Activated T-cell treated with anti-CD3 and anti-CD28 coated beads for 48 hours (primary cell): ENCODE data around the gene ZCCHC12.

Experiments
- DNase-seq: peaks from one replicate; pipeline ENCODE4 v3.0.0-alpha.2; 2020; ENCODE audit warnings: low read depth

The ZCCHC12 gene

DNA sequence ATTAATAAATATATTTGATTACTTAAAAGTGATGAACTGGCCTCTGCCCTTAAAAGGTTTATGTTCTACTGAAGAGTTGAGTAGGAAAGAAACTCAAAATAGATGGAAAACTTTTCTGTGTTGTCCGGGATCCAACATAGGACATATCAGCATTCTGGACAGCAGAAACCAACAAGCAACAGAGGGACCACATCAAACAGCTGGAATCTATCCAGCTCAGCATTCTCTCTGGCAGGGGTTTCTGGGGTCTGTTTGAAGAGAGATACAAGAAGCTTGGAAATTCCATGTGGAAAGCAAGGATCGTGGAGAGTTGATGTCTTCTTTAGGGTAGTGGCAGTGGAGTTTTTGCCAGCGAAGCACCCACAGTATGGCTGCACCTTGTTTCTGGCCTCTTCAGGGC, 43.6 kb downstream of the ZCCHC12 start:
- no peak for DNase-seq

DNA sequence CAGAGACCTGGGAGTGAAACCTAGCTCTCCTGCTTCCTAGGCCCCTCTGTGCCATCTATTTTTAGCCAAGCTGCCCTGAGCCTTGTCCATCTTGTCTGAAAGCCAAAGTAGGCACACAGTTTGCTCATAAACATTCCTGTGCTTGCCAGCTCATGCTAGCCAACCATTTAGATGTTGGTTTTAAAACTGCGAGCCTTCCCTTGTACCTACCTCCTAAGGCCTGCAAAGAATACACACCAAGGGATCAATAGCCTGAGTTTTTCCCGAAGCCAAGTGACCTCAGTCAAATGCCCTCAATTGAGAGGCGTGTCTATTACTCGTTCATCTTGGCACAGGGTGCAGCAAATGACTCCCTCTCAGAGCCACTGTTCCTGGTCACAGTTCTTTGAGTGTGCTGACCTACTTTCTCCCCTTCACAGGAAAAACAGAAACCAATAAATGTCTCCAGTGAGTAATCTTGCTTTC, 48.5 kb downstream of the ZCCHC12 start:
- DNase-seq, result no peak
